Measurements from ENCODE around the gene MAST3. TPM values are rescaled to one million over a fixed set of nuclear protein-coding genes. Genes with fewer than 3 reads are reported as not detected.

MAST3 gene
- polyA plus RNA-seq, 1 of the 3 experiments (the other 2 are of a cell fraction), result 4.5 TPM

GRCh38 chr19:18109341-18109732 is 11.8 kb downstream of the MAST3 start:
- H3K79me2 ChIP-seq (ENCODE audit: insufficient read depth), result no peaks in the 10 kb centered on the region
- POLR2A ChIA-PET, result interaction anchor here (0.6 to 1.9 kb wide), 3 partner anchors 9 to 58 kb away, joined by 3 to 5 read pairs (median 4); no protein-coding TSS in a partner anchor
- peak overlapping the region in 1 of 2 experiments; percentile 43; a peak in 1 of 4 replicates for H3K27ac ChIP-seq (ENCODE audit: low read depth in 2 of 2, low read length in 1 of 2)
- H4K20me1 ChIP-seq (ENCODE audit: insufficient read depth), result no peaks in the 10 kb centered on the region
- H3K9me3 ChIP-seq, result no peaks in the 10 kb centered on the region
- 80% methylated on average over 8 of the region's 12 CpGs for WGBS (ENCODE audit: low lambda C conversion rate)
- no peaks in the 10 kb centered on the region for H3K27me3 ChIP-seq (ENCODE audit: insufficient read depth)
- H3K4me3 ChIP-seq (ENCODE audit: low read depth in 2 of 2, low read length in 1 of 2), result peak overlapping the region; percentile 63 to 80; a peak in 3 of 4 replicates
- peak overlapping the region; percentile 53; the same call in 1 of the 2 replicates for H3K9ac ChIP-seq
- no peak for TF ChIP-seq USF1 (IDR thresholded peaks at IDR 0.05; ENCODE audit: borderline replicate concordance, low read depth)
- peak overlapping the region; percentile 94 for H3K4me2 ChIP-seq
- peaks cover 0 to 16% of the 10 kb centered on the region in 2 experiments; a peak in 1 of 4 replicates for H3K4me1 ChIP-seq (ENCODE audit: control insufficient read depth in 1 of 2, insufficient read depth in 2 of 2, low read depth in 1 of 2, low read length in 1 of 2)
- CTCF ChIA-PET, result interaction anchor here (0.9 to 6.3 kb wide), 9 partner anchors 10 to 143 kb away, joined by 3 to 78 read pairs (median 3); partner anchors contain the start of gene RAB3A
- H3K36me3 ChIP-seq (replicated peaks in 1 of 2; ENCODE audit: control insufficient read depth in 1 of 2, insufficient read depth in 2 of 2, low read length in 1 of 2), result peaks cover 0 to 4% of the 10 kb centered on the region in 2 experiments
- H2AFZ ChIP-seq (ENCODE audit: low read depth), result peak overlapping the region; percentile 89; the same call in 1 of the 2 replicates
- H3F3A ChIP-seq (replicated peaks; ENCODE audit: insufficient read depth), result peaks cover 9% of the 10 kb centered on the region
- H3K9me2 ChIP-seq, result no peaks in the 10 kb centered on the region
- DNase-seq, result no peak

GRCh38 chr19:18109733-18110608 is 12.4 kb downstream of the MAST3 start:
- H3K9ac ChIP-seq, result peak overlapping the region; percentile 53
- ChIA-PET CTCF (interaction anchor here (0.9 to 6.3 kb wide), 11 partner anchors 10 to 145 kb away, joined by 3 to 78 read pairs (median 4); partner anchors contain the start of genes PIK3R2 and RAB3A), POLR2A (interaction anchor here (0.6 to 1.9 kb wide), 4 partner anchors 10 to 58 kb away, joined by 3 to 5 read pairs (median 4); partner anchors contain the start of gene MAST3)
- H3K27me3 ChIP-seq (ENCODE audit: insufficient read depth), result no peaks in the 10 kb centered on the region
- no peaks in the 10 kb centered on the region for H3K9me3 ChIP-seq
- peak overlapping the region; percentile 89; the same call in 1 of the 2 replicates for H2AFZ ChIP-seq (ENCODE audit: low read depth)
- H3K4me3 ChIP-seq (ENCODE audit: low read depth in 2 of 2, low read length in 1 of 2), result peak overlapping the region; percentile 63 to 80
- no peaks in the 10 kb centered on the region for H3K79me2 ChIP-seq (ENCODE audit: insufficient read depth)
- TF ChIP-seq NRF1 (IDR thresholded peaks at IDR 0.05; ENCODE audit: low read depth, low read length), result peak; percentile 55
- TF ChIP-seq REST (IDR thresholded peaks at IDR 0.05; ENCODE audit: low read depth, low read length), result no peak
- TF ChIP-seq USF1 (IDR thresholded peaks at IDR 0.05; ENCODE audit: borderline replicate concordance, low read depth), result no peak
- TF ChIP-seq CHD2 (IDR thresholded peaks at IDR 0.05; ENCODE audit: low read length, partially characterized antibody), result no peak
- no peak for TF ChIP-seq FOSL2 (IDR thresholded peaks at IDR 0.05; ENCODE audit: borderline replicate concordance, low read depth)
- TF ChIP-seq IRF3 (IDR thresholded peaks at IDR 0.05; ENCODE audit: low read depth, low read length), result no peak
- TF ChIP-seq EP300 (IDR thresholded peaks at IDR 0.05; ENCODE audit: borderline replicate concordance in 1 of 2, low read depth in 1 of 2, low read length in 1 of 2), result no peak
- TF ChIP-seq GABPA (IDR thresholded peaks at IDR 0.05; ENCODE audit: low read depth), result no peak
- no peaks in the 10 kb centered on the region for H4K20me1 ChIP-seq (ENCODE audit: insufficient read depth)
- peak overlapping the region; percentile 94 for H3K4me2 ChIP-seq
- peak overlapping the region in 1 of 2 experiments; percentile 43; a peak in 1 of 4 replicates for H3K27ac ChIP-seq (ENCODE audit: low read depth in 2 of 2, low read length in 1 of 2)
- H3K36me3 ChIP-seq (replicated peaks in 1 of 2; ENCODE audit: control insufficient read depth in 1 of 2, insufficient read depth in 2 of 2, low read length in 1 of 2), result peaks cover 0 to 4% of the 10 kb centered on the region in 2 experiments
- no peaks in the 10 kb centered on the region for H3K9me2 ChIP-seq
- peaks cover 0 to 12% of the 10 kb centered on the region in 2 experiments; a peak in 1 of 4 replicates for H3K4me1 ChIP-seq (ENCODE audit: control insufficient read depth in 1 of 2, insufficient read depth in 2 of 2, low read depth in 1 of 2, low read length in 1 of 2)
- WGBS (ENCODE audit: low lambda C conversion rate), result 21% methylated on average over 9 of the region's 92 CpGs
- peak; percentile 83 for DNase-seq
- H3F3A ChIP-seq (replicated peaks; ENCODE audit: insufficient read depth), result peaks cover 9% of the 10 kb centered on the region
